ENCODE results near the gene FAM216A. TPM values are rescaled to one million over a fixed set of nuclear protein-coding genes. Genes with fewer than 3 reads are reported as not detected.

FAM216A gene
- total and polyA plus RNA-seq, 2 of the 4 experiments (the other 2 are of a cell fraction), result 14.0 to 31.1 TPM

- Histone ChIP-seq H3K36me3 (ENCODE audit: control insufficient read depth, insufficient read depth, low read length) (no peaks in the 10 kb centered on the region), H3K4me3 (ENCODE audit: insufficient read depth, low read depth, low read length) (no peak overlapping the region)
These were observed 47.4 kb upstream of the FAM216A start for GRCh38 chr12:110421159-110421661.

More at GRCh38 chr12:110421159-110421661, 47.4 kb upstream of the FAM216A start:
- in situ Hi-C loops (cut with MboI; ENCODE audit: low sequenced_read_pairs), result loop anchor here (5.0 kb wide), 1 partner anchor 329 kb away; no protein-coding TSS in a partner anchor
- Histone ChIP-seq H3K56ac (ENCODE audit: extremely low read depth, insufficient read depth, low read length) (no peak overlapping the region), H2AFZ (replicated peaks; ENCODE audit: low read length, poor library complexity) (no peak overlapping the region), H2BK120ac (ENCODE audit: low read depth, low read length) (no peak overlapping the region), H2AK5ac (ENCODE audit: low read depth, low read length) (no peak overlapping the region), H3K27me3 (ENCODE audit: control insufficient read depth, insufficient read depth, low read length) (no peaks in the 10 kb centered on the region), H3K79me1 (ENCODE audit: low read depth in 1 of 2, low read length in 2 of 2) (no peaks in the 10 kb centered on the region), H3K9me1 (ENCODE audit: insufficient read depth, low read length) (no peaks in the 10 kb centered on the region), H2BK15ac (ENCODE audit: low read depth, low read length) (no peak overlapping the region), H4K20me1 (ENCODE audit: insufficient read depth, low read length) (no peaks in the 10 kb centered on the region), H3K23ac (ENCODE audit: low read depth, low read length) (no peak overlapping the region), H2BK20ac (ENCODE audit: low read depth, low read length) (no peak overlapping the region), H3K18ac (ENCODE audit: low read depth, low read length) (no peak overlapping the region), H4K5ac (ENCODE audit: low read depth, low read length) (no peak overlapping the region), H3K9me3 (ENCODE audit: control insufficient read depth, insufficient read depth, low read length) (no peaks in the 10 kb centered on the region), H3K9ac (ENCODE audit: low read depth, low read length) (no peak overlapping the region), H4K8ac (ENCODE audit: low read depth in 2 of 2, low read length in 2 of 2) (no peak overlapping the region), H3K27ac (ENCODE audit: insufficient read depth, low read length) (no peak overlapping the region), H2AK9ac (replicated peaks; ENCODE audit: low read depth, low read length, poor library complexity) (no peak overlapping the region), H4K91ac (ENCODE audit: insufficient read depth, low read depth, low read length) (no peak overlapping the region), H3K4me2 (ENCODE audit: low read depth, low read length) (no peak overlapping the region), H3K4ac (ENCODE audit: low read depth, low read length) (no peak overlapping the region), H2BK5ac (ENCODE audit: low read depth, low read length, poor library complexity, severe bottlenecking) (no peak overlapping the region), H3K14ac (replicated peaks; ENCODE audit: low read depth, low read length) (no peak overlapping the region), H3K4me1 (ENCODE audit: control insufficient read depth, insufficient read depth, low read length) (0 out of 2 replicates have a peak, but pooled peaks cover 2% of the 10 kb centered on the region)
- ChIA-PET CTCF (no interaction called here), POLR2A (ENCODE audit: unreplicated experiment) (no interaction called here)
- TF ChIP-seq NFE2L2 (IDR thresholded peaks at IDR 0.05; ENCODE audit: low read depth, low read length), result no peak
- TF ChIP-seq POLR2A (IDR thresholded peaks at IDR 0.05; ENCODE audit: low read depth, low read length), result no peak
- TF ChIP-seq BHLHE40 (IDR thresholded peaks at IDR 0.05; ENCODE audit: low read depth, low read length), result no peak
- TF ChIP-seq MXI1 (IDR thresholded peaks at IDR 0.05; ENCODE audit: borderline replicate concordance, low read depth, low read length), result no peak
- no peak for TF ChIP-seq ELK1 (IDR thresholded peaks at IDR 0.05; ENCODE audit: borderline replicate concordance, low read depth, low read length)
- no peak for TF ChIP-seq MAZ (IDR thresholded peaks at IDR 0.05; ENCODE audit: borderline replicate concordance, low read depth, low read length)
- TF ChIP-seq RFX5 (IDR thresholded peaks at IDR 0.05; ENCODE audit: low read depth, low read length), result no peak
- TF ChIP-seq CEBPB (IDR thresholded peaks at IDR 0.05; ENCODE audit: low read depth, low read length), result no peak
- TF ChIP-seq CTCF (conservative IDR thresholded peaks at IDR 0.05; ENCODE audit: low read depth, low read length), result no peak
- no peak for TF ChIP-seq RCOR1 (IDR thresholded peaks at IDR 0.05; ENCODE audit: insufficient replicate concordance, low read length)
- no peak for TF ChIP-seq USF2 (IDR thresholded peaks at IDR 0.05; ENCODE audit: low read depth, low read length)
- no peak for TF ChIP-seq SMC3 (IDR thresholded peaks at IDR 0.05; ENCODE audit: low read depth, low read length)
- TF ChIP-seq MAFK (IDR thresholded peaks at IDR 0.05; ENCODE audit: low read depth, low read length), result no peak
- no peak for TF ChIP-seq RAD21 (IDR thresholded peaks at IDR 0.05; ENCODE audit: low read length)
- no peak for TF ChIP-seq CHD1 (IDR thresholded peaks at IDR 0.05; ENCODE audit: low read depth, low read length)
- intact Hi-C loops (cut with micrococcal nuclease), result no loop called here
- dilution Hi-C loops (cut with HindIII; ENCODE audit: low sequenced_read_pairs, unreplicated experiment), result no loop called here
- BruUV-seq (replicated peaks), result no TSS peak
- ATAC-seq (ENCODE audit: low read depth) (no peak), DNase-seq (no peak)
- no CpG with 5 or more reads among the region's 3 CpGs for WGBS, 2 experiments (ENCODE audit: extremely low coverage in 2 of 2, insufficient read length in 1 of 2)

Data from IMR-90 (cell line).